Keratinocyte (primary cell): Measurements from ENCODE around the gene LYPLA2. TPM values are rescaled to one million over a fixed set of nuclear protein-coding genes. Genes with fewer than 3 reads are reported as not detected.

Experiments used
- DNase-seq: peaks from one replicate; pipeline ENCODE4 v3.0.0-alpha.2; 2011; ENCODE audit warnings: low read depth, missing footprints, low spot score
- FAIRE-seq: peaks from 2 replicates; lab custom pipeline; 2011; peaks lifted over from hg19 to GRCh38; lab: Jason Lieb, UNC
- H2AFZ ChIP-seq: 2 replicates; pipeline ENCODE4 v1.6.0; 2012; ENCODE audit warnings: low read length, control low read depth, inconsistent platforms; ENCODE audit not compliant: control insufficient read depth
- H3K27ac ChIP-seq: 2 replicates; pipeline ENCODE4 v1.5.1; 2011; ENCODE audit warnings: low read length; ENCODE audit not compliant: control insufficient read depth, insufficient read depth
- H3K27me3 ChIP-seq: 3 replicates; pipeline ENCODE4 v1.6.0; 2011; ENCODE audit warnings: low read length; ENCODE audit not compliant: control insufficient read depth, insufficient read depth; ENCODE audit errors: extremely low read depth
- H3K36me3 ChIP-seq, 2 experiments: 2 replicates in 1 of 2; 3 replicates in 1 of 2; pipeline ENCODE4 v1.5.1; 2011; ENCODE audit warnings: low read length in 2 of 2, mild to moderate bottlenecking in 1 of 2; ENCODE audit not compliant: control insufficient read depth in 2 of 2, insufficient read depth in 2 of 2; ENCODE audit errors: extremely low read depth in 1 of 2
- H3K4me1 ChIP-seq: 3 replicates; pipeline ENCODE4 v1.5.1; 2011; ENCODE audit warnings: low read length; ENCODE audit not compliant: control insufficient read depth, insufficient read depth; ENCODE audit errors: extremely low read depth
- H3K4me2 ChIP-seq: 3 replicates; pipeline ENCODE4 v1.6.0; 2011; ENCODE audit warnings: low read depth, low read length; ENCODE audit not compliant: control insufficient read depth, insufficient read depth; ENCODE audit errors: extremely low read depth
- H3K4me3 ChIP-seq, 3 experiments: fragments of 200-600 bp in 1 of 3; sonication (generic) in 1 of 3; 2 replicates in 2 of 3; 3 replicates in 1 of 3; pipeline ENCODE4 v1.5.1; 2011 to 2016; ENCODE audit warnings: low read length in 3 of 3, mild to moderate bottlenecking in 3 of 3, control low read depth in 2 of 3, inconsistent platforms in 1 of 3, low read depth in 1 of 3, mixed read lengths in 1 of 3, mixed run types in 1 of 3, moderate library complexity in 1 of 3; ENCODE audit not compliant: control insufficient read depth in 2 of 3, insufficient read depth in 2 of 3; ENCODE audit errors: extremely low read depth in 1 of 3
- H3K79me2 ChIP-seq: 2 replicates; pipeline ENCODE4 v1.6.0; 2012; ENCODE audit warnings: low read length; ENCODE audit not compliant: control insufficient read depth, insufficient read depth
- H3K9ac ChIP-seq: 3 replicates; pipeline ENCODE4 v1.6.0; 2011; ENCODE audit warnings: low read length; ENCODE audit not compliant: control insufficient read depth, insufficient read depth; ENCODE audit errors: extremely low read depth
- H3K9me1 ChIP-seq: 3 replicates; pipeline ENCODE4 v1.6.0; 2011; ENCODE audit warnings: low read length; ENCODE audit not compliant: control insufficient read depth, insufficient read depth; ENCODE audit errors: extremely low read depth
- H3K9me3 ChIP-seq: 2 replicates; pipeline ENCODE4 v1.5.1; 2012; ENCODE audit warnings: low read depth, low read length; ENCODE audit not compliant: control insufficient read depth
- H4K20me1 ChIP-seq: 3 replicates; pipeline ENCODE4 v1.6.0; 2011; ENCODE audit warnings: low read length; ENCODE audit not compliant: control insufficient read depth, insufficient read depth; ENCODE audit errors: extremely low read depth
- EZH2 ChIP-seq: IDR thresholded peaks from one replicate; pipeline ENCODE4 v1.6.1; 2012; ENCODE audit warnings: inconsistent platforms, mild to moderate bottlenecking, low read length, moderate library complexity
- dilution Hi-C: fragments of 300-500 bp; cut with MboI; formaldehyde crosslinking; loops from one replicate; pipeline ENCODE4 v1.7.0; 2020; ENCODE audit warnings: low sequenced_read_pairs; ENCODE audit not compliant: extremely low pct_ligation_motif_present
- polyA plus RNA-seq, 5 experiments: library from polyadenylated mRNA; depleted of rRNA in 3 of 5; stranded (reverse) in 3 of 5; stranded (forward) in 1 of 5; unstranded in 1 of 5; fragments of >200 nt; gene quantifications; 1 replicate in 1 of 5; 2 replicates in 3 of 5; 3 replicates in 1 of 5; pipeline versions ENCODE4 v1.2.1 to v1.2.3, GENCODE V29; 2011 to 2012; ENCODE audit warnings: missing spikeins in 2 of 5, low read depth in 1 of 5, low replicate concordance in 1 of 5
- TF ChIP-seq, protein P1 (sequence below), 3 experiments: IDR thresholded peaks in 1 of 3; conservative IDR thresholded peaks in 1 of 3; optimal IDR thresholded peaks in 1 of 3; 2 replicates in 2 of 3; 3 replicates in 1 of 3; pipeline versions ENCODE3 to v1.5.1; 2011; ENCODE audit warnings: low read length in 3 of 3, mild to moderate bottlenecking in 3 of 3, moderate library complexity in 2 of 3, control low read depth in 1 of 3, inconsistent platforms in 1 of 3; ENCODE audit not compliant: insufficient read depth in 2 of 3; ENCODE audit errors: extremely low read depth in 1 of 3

The LYPLA2 gene
- polyA plus RNA-seq, 1 donor (not counting 4 experiments of a cell fraction or from before 2014, with no cell fraction given), result 51.7 TPM

DNA sequence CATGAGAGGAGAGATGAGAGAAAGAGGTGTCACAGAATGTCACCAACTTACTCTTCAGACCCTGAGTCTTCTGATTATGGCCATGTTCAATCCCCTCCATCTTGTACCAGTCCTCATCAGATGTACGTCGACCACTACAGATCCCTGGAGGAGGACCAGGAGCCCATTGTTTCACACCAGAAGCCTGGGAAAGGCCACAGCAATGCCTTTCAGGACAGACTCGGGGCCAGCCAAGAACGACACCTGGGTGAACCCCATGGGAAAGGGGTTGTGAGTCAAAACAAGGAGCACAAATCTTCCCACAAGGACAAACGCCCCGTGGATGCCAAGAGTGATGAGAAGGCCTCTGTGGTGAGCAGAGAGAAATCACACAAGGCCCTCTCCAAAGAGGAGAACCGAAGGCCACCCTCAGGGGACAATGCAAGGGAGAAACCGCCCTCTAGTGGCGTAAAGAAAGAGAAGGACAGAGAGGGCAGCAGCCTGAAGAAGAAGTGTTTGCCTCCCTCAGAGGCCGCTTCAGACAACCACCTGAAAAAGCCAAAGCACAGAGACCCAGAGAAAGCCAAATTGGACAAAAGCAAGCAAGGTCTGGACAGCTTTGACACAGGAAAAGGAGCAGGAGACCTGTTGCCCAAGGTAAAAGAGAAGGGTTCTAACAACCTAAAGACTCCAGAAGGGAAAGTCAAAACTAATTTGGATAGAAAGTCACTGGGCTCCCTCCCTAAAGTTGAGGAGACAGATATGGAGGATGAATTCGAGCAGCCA is 39.7 kb upstream of the LYPLA2 start:
- Histone ChIP-seq H3K27me3 (no peaks in the 10 kb centered on the region), H2AFZ (no peak overlapping the region), H3K9ac (no peak overlapping the region), H3K9me3 (no peaks in the 10 kb centered on the region), H3K9me1 (no peaks in the 10 kb centered on the region), H4K20me1 (peaks cover 6% of the 10 kb centered on the region), H3K4me2 (no peak overlapping the region), H3K27ac (no peak overlapping the region), H3K4me3 (no peak overlapping the region), H3K36me3 (peaks cover 43 to 48% of the 10 kb centered on the region in 2 experiments), H3K79me2 (peaks cover 48% of the 10 kb centered on the region), H3K4me1 (peaks cover 12% of the 10 kb centered on the region)
- no peak for FAIRE-seq
- TF ChIP-seq, protein P1, sequence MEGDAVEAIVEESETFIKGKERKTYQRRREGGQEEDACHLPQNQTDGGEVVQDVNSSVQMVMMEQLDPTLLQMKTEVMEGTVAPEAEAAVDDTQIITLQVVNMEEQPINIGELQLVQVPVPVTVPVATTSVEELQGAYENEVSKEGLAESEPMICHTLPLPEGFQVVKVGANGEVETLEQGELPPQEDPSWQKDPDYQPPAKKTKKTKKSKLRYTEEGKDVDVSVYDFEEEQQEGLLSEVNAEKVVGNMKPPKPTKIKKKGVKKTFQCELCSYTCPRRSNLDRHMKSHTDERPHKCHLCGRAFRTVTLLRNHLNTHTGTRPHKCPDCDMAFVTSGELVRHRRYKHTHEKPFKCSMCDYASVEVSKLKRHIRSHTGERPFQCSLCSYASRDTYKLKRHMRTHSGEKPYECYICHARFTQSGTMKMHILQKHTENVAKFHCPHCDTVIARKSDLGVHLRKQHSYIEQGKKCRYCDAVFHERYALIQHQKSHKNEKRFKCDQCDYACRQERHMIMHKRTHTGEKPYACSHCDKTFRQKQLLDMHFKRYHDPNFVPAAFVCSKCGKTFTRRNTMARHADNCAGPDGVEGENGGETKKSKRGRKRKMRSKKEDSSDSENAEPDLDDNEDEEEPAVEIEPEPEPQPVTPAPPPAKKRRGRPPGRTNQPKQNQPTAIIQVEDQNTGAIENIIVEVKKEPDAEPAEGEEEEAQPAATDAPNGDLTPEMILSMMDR (optimal IDR thresholded peaks at IDR 0.05 in 1 of 3, IDR thresholded peaks at IDR 0.05 in 1 of 3, conservative IDR thresholded peaks at IDR 0.05 in 1 of 3; ENCODE audit: extremely low read depth in 1 of 3, insufficient read depth in 2 of 3, low read length in 3 of 3), result peak; percentile 62 to 81 (median 74)
- no peak for TF ChIP-seq EZH2
- DNase-seq, result no peak
- dilution Hi-C loops, result no loop called here

DNA sequence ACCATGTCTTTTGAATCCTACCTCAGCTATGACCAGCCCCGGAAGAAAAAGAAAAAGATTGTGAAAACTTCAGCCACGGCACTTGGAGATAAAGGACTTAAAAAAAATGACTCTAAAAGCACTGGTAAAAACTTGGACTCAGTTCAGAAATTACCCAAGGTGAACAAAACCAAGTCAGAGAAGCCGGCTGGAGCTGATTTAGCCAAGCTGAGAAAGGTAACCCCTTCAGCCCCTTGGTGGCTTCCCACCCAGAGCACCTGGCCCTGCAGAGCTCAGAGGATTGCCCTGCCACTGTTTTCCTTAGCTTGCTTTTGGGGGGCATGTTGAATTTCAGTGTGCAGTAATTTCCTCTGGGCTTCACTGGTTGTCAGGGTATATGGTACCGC is 39.1 kb upstream of the LYPLA2 start:
- dilution Hi-C loops, result no loop called here
- Histone ChIP-seq H3K4me2 (no peak overlapping the region), H4K20me1 (peaks cover 6% of the 10 kb centered on the region), H2AFZ (no peak overlapping the region), H3K9me1 (no peaks in the 10 kb centered on the region), H3K4me1 (peaks cover 10% of the 10 kb centered on the region), H3K9ac (no peak overlapping the region), H3K27ac (no peak overlapping the region), H3K4me3 (no peak overlapping the region), H3K27me3 (no peaks in the 10 kb centered on the region), H3K79me2 (peaks cover 43% of the 10 kb centered on the region), H3K9me3 (no peaks in the 10 kb centered on the region), H3K36me3 (peaks cover 45 to 54% of the 10 kb centered on the region in 2 experiments)
- FAIRE-seq, result no peak
- no peak for DNase-seq
- TF ChIP-seq, protein P1 (optimal IDR thresholded peaks at IDR 0.05 in 1 of 3, IDR thresholded peaks at IDR 0.05 in 1 of 3, conservative IDR thresholded peaks at IDR 0.05 in 1 of 3; ENCODE audit: extremely low read depth in 1 of 3, insufficient read depth in 2 of 3, low read length in 3 of 3), result no peak
- TF ChIP-seq EZH2, result no peak
